LNCAP (cell line): ENCODE data around the gene PRDM16.

Experiments used
- CTCF ChIP-seq: fragments of 450-650 bp; IDR thresholded peaks from 2 replicates; pipeline ENCODE4 v1.5.1; 2017; ENCODE audit warnings: mild to moderate bottlenecking

The PRDM16 gene

GRCh38 chr1:3137111-3138100, 68.4 kb downstream of the PRDM16 start:
- no peak for TF ChIP-seq CTCF

- no peak for TF ChIP-seq CTCF
Observed at GRCh38 chr1:3138623-3139151, 69.7 kb downstream of the PRDM16 start.

GRCh38 chr1:3139451-3139852, 70.4 kb downstream of the PRDM16 start:
- no peak for TF ChIP-seq CTCF

- TF ChIP-seq CTCF = no peak
Observed at GRCh38 chr1:3139871-3140361, 70.9 kb downstream of the PRDM16 start.

GRCh38 chr1:3140437-3140836, 71.4 kb downstream of the PRDM16 start:
- no peak for TF ChIP-seq CTCF

GRCh38 chr1:3141129-3141528, 72.1 kb downstream of the PRDM16 start:
- no peak for TF ChIP-seq CTCF

GRCh38 chr1:3141836-3142235, 72.8 kb downstream of the PRDM16 start:
- no peak for TF ChIP-seq CTCF
